ENCODE results near the gene FANCI.
A peak's percentile ranks its signal among the peaks of the same experiment; 100 is the strongest.

The FANCI gene

GRCh38 chr15:89243046-89243690 is 611 bp upstream of the FANCI start:
- no peaks in the 10 kb centered on the region for H3K27me3 ChIP-seq (ENCODE audit: control insufficient read depth in 3 of 3, insufficient read depth in 3 of 3, low read depth in 1 of 3, low read length in 3 of 3)
- DNase-seq (ENCODE audit: low spot score): no peak
- H3K4me1 ChIP-seq (ENCODE audit: control insufficient read depth in 2 of 2, insufficient read depth in 1 of 2, low read depth in 1 of 2, low read length in 2 of 2): peaks cover 5 to 7% of the 10 kb centered on the region in 2 donors
- H3K14ac ChIP-seq (ENCODE audit: low read length): no peak overlapping the region
- H2BK15ac ChIP-seq (ENCODE audit: low read length): no peak overlapping the region
- no peak overlapping the region for H4K8ac ChIP-seq (ENCODE audit: low read depth, low read length)
- no peak overlapping the region for H3K27ac ChIP-seq (replicated peaks; ENCODE audit: low read length)
- H3K4me2 ChIP-seq (ENCODE audit: insufficient read depth, low read length, poor library complexity, severe bottlenecking): peak overlapping the region; percentile 67
- no CpG with 5 or more reads among the region's 20 CpGs for WGBS, 2 donors (ENCODE audit: extremely low coverage in 2 of 2, insufficient read length in 2 of 2, insufficient replicate concordance in 1 of 2)
- peak overlapping the region; percentile 43 for H2BK12ac ChIP-seq (ENCODE audit: low read length)
- peak overlapping the region; percentile 77 for H2AK5ac ChIP-seq (ENCODE audit: low read depth, low read length)
- peak overlapping the region; percentile 74 to 84 for H3K4me3 ChIP-seq (ENCODE audit: low read length in 2 of 2)
- H3K23ac ChIP-seq (ENCODE audit: low read depth, low read length, poor library complexity): peak overlapping the region; percentile 27
- peaks cover 2 to 27% of the 10 kb centered on the region in 2 donors for H3K36me3 ChIP-seq (replicated peaks in 1 of 2; ENCODE audit: control insufficient read depth in 2 of 2, insufficient read depth in 2 of 2, low read length in 2 of 2)
- H3K4ac ChIP-seq (ENCODE audit: low read length): peak overlapping the region; percentile 8
- peaks cover 0 to 4% of the 10 kb centered on the region in 2 donors for H3K9me3 ChIP-seq (replicated peaks in 1 of 2; ENCODE audit: control insufficient read depth in 2 of 2, insufficient read depth in 1 of 2, low read depth in 1 of 2, low read length in 2 of 2)
- no peak overlapping the region for H4K91ac ChIP-seq (ENCODE audit: low read depth, low read length, poor library complexity)
- peak overlapping the region; percentile 88 for H2AFZ ChIP-seq (ENCODE audit: low read length)
- H3K18ac ChIP-seq (ENCODE audit: low read length): peak overlapping the region; percentile 95
- H3K9ac ChIP-seq (ENCODE audit: low read depth, low read length, poor library complexity): peak overlapping the region; percentile 2
- H2BK5ac ChIP-seq (ENCODE audit: low read length): peak overlapping the region; percentile 76
- H3K79me1 ChIP-seq (ENCODE audit: low read depth, low read length): no peaks in the 10 kb centered on the region
- H2BK120ac ChIP-seq (ENCODE audit: low read depth, low read length): peak overlapping the region; percentile 95

GRCh38 chr15:89244574-89244903 is 760 bp downstream of the FANCI start:
- H3K4me1 ChIP-seq (ENCODE audit: control insufficient read depth in 2 of 2, insufficient read depth in 1 of 2, low read depth in 1 of 2, low read length in 2 of 2): peaks cover 5 to 7% of the 10 kb centered on the region in 2 donors
- H3K14ac ChIP-seq (ENCODE audit: low read length): no peak overlapping the region
- no peaks in the 10 kb centered on the region for H3K27me3 ChIP-seq (ENCODE audit: control insufficient read depth in 3 of 3, insufficient read depth in 3 of 3, low read depth in 1 of 3, low read length in 3 of 3)
- WGBS, 2 donors (ENCODE audit: extremely low coverage in 2 of 2, insufficient read length in 2 of 2, insufficient replicate concordance in 1 of 2): no CpG with 5 or more reads among the region's 6 CpGs
- no peak for DNase-seq (ENCODE audit: low spot score)
- peak overlapping the region; percentile 70 for H3K4me2 ChIP-seq (ENCODE audit: insufficient read depth, low read length, poor library complexity, severe bottlenecking)
- H2BK5ac ChIP-seq (ENCODE audit: low read length): no peak overlapping the region
- no peak overlapping the region for H2BK12ac ChIP-seq (ENCODE audit: low read length)
- peak overlapping the region; percentile 64 for H3K9ac ChIP-seq (ENCODE audit: low read depth, low read length, poor library complexity)
- H4K91ac ChIP-seq (ENCODE audit: low read depth, low read length, poor library complexity): no peak overlapping the region
- H3K4ac ChIP-seq (ENCODE audit: low read length): no peak overlapping the region
- H3K36me3 ChIP-seq (replicated peaks in 1 of 2; ENCODE audit: control insufficient read depth in 2 of 2, insufficient read depth in 2 of 2, low read length in 2 of 2): peaks cover 7 to 41% of the 10 kb centered on the region in 2 donors
- H3K4me3 ChIP-seq (ENCODE audit: low read length in 2 of 2): peak overlapping the region; percentile 84 to 97
- H3K9me3 ChIP-seq (replicated peaks in 1 of 2; ENCODE audit: control insufficient read depth in 2 of 2, insufficient read depth in 1 of 2, low read depth in 1 of 2, low read length in 2 of 2): peaks cover 3 to 17% of the 10 kb centered on the region in 2 donors
- H2BK120ac ChIP-seq (ENCODE audit: low read depth, low read length): no peak overlapping the region
- H3K27ac ChIP-seq (replicated peaks; ENCODE audit: low read length): no peak overlapping the region
- H3K18ac ChIP-seq (ENCODE audit: low read length): no peak overlapping the region
- peaks cover 2% of the 10 kb centered on the region for H3K79me1 ChIP-seq (ENCODE audit: low read depth, low read length)
- H4K8ac ChIP-seq (ENCODE audit: low read depth, low read length): no peak overlapping the region
- peak overlapping the region; percentile 88 for H2AFZ ChIP-seq (ENCODE audit: low read length)
- H2AK5ac ChIP-seq (ENCODE audit: low read depth, low read length): no peak overlapping the region
- H3K23ac ChIP-seq (ENCODE audit: low read depth, low read length, poor library complexity): no peak overlapping the region
- no peak overlapping the region for H2BK15ac ChIP-seq (ENCODE audit: low read length)

- DNase-seq (ENCODE audit: low spot score): no peak
These were observed 3.7 kb downstream of the FANCI start for GRCh38 chr15:89247446-89247845.

GRCh38 chr15:89248584-89248983 is 4.8 kb downstream of the FANCI start:
- H2BK5ac ChIP-seq (ENCODE audit: low read length): no peak overlapping the region
- H3K18ac ChIP-seq (ENCODE audit: low read length): no peak overlapping the region
- no peak overlapping the region for H3K4me3 ChIP-seq (ENCODE audit: low read length in 2 of 2)
- no peak overlapping the region for H3K4ac ChIP-seq (ENCODE audit: low read length)
- no peak overlapping the region for H4K8ac ChIP-seq (ENCODE audit: low read depth, low read length)
- no peak overlapping the region for H3K27ac ChIP-seq (replicated peaks; ENCODE audit: low read length)
- peaks cover 2 to 5% of the 10 kb centered on the region in 2 donors for H3K4me1 ChIP-seq (ENCODE audit: control insufficient read depth in 2 of 2, insufficient read depth in 1 of 2, low read depth in 1 of 2, low read length in 2 of 2)
- no peak overlapping the region for H3K23ac ChIP-seq (ENCODE audit: low read depth, low read length, poor library complexity)
- H3K27me3 ChIP-seq (ENCODE audit: control insufficient read depth in 3 of 3, insufficient read depth in 3 of 3, low read depth in 1 of 3, low read length in 3 of 3): no peaks in the 10 kb centered on the region
- WGBS, 2 donors (ENCODE audit: extremely low coverage in 2 of 2, insufficient read length in 2 of 2, insufficient replicate concordance in 1 of 2): no CpG with 5 or more reads among the region's 2 CpGs
- no peak overlapping the region for H2BK12ac ChIP-seq (ENCODE audit: low read length)
- peaks cover 3 to 38% of the 10 kb centered on the region in 2 donors for H3K9me3 ChIP-seq (replicated peaks in 1 of 2; ENCODE audit: control insufficient read depth in 2 of 2, insufficient read depth in 1 of 2, low read depth in 1 of 2, low read length in 2 of 2)
- peaks cover 7 to 80% of the 10 kb centered on the region in 2 donors for H3K36me3 ChIP-seq (replicated peaks in 1 of 2; ENCODE audit: control insufficient read depth in 2 of 2, insufficient read depth in 2 of 2, low read length in 2 of 2)
- no peak overlapping the region for H2BK120ac ChIP-seq (ENCODE audit: low read depth, low read length)
- H2BK15ac ChIP-seq (ENCODE audit: low read length): no peak overlapping the region
- no peak overlapping the region for H2AK5ac ChIP-seq (ENCODE audit: low read depth, low read length)
- no peak overlapping the region for H4K91ac ChIP-seq (ENCODE audit: low read depth, low read length, poor library complexity)
- DNase-seq (ENCODE audit: low spot score): no peak
- H3K9ac ChIP-seq (ENCODE audit: low read depth, low read length, poor library complexity): no peak overlapping the region
- no peak overlapping the region for H2AFZ ChIP-seq (ENCODE audit: low read length)
- peaks cover 2% of the 10 kb centered on the region for H3K79me1 ChIP-seq (ENCODE audit: low read depth, low read length)
- H3K14ac ChIP-seq (ENCODE audit: low read length): no peak overlapping the region
- no peak overlapping the region for H3K4me2 ChIP-seq (ENCODE audit: insufficient read depth, low read length, poor library complexity, severe bottlenecking)

More at GRCh38 chr15:89247446-89247845, 3.7 kb downstream of the FANCI start:
- Histone ChIP-seq H4K91ac (ENCODE audit: low read depth, low read length, poor library complexity) (no peak overlapping the region), H3K79me1 (ENCODE audit: low read depth, low read length) (peaks cover 2% of the 10 kb centered on the region), H2BK12ac (ENCODE audit: low read length) (no peak overlapping the region), H3K23ac (ENCODE audit: low read depth, low read length, poor library complexity) (no peak overlapping the region), H3K4me2 (ENCODE audit: insufficient read depth, low read length, poor library complexity, severe bottlenecking) (no peak overlapping the region), H2BK5ac (ENCODE audit: low read length) (no peak overlapping the region), H3K18ac (ENCODE audit: low read length) (no peak overlapping the region), H4K8ac (ENCODE audit: low read depth, low read length) (no peak overlapping the region), H3K36me3 (replicated peaks in 1 of 2; ENCODE audit: control insufficient read depth in 2 of 2, insufficient read depth in 2 of 2, low read length in 2 of 2) (peaks cover 7 to 69% of the 10 kb centered on the region in 2 donors), H2BK15ac (ENCODE audit: low read length) (no peak overlapping the region), H2BK120ac (ENCODE audit: low read depth, low read length) (no peak overlapping the region), H3K4me1 (ENCODE audit: control insufficient read depth in 2 of 2, insufficient read depth in 1 of 2, low read depth in 1 of 2, low read length in 2 of 2) (peaks cover 5 to 7% of the 10 kb centered on the region in 2 donors), H3K4me3 (ENCODE audit: low read length in 2 of 2) (no peak overlapping the region), H2AK5ac (ENCODE audit: low read depth, low read length) (no peak overlapping the region), H3K27me3 (ENCODE audit: control insufficient read depth in 3 of 3, insufficient read depth in 3 of 3, low read depth in 1 of 3, low read length in 3 of 3) (no peaks in the 10 kb centered on the region), H3K4ac (ENCODE audit: low read length) (no peak overlapping the region), H3K14ac (ENCODE audit: low read length) (no peak overlapping the region), H3K9me3 (replicated peaks in 1 of 2; ENCODE audit: control insufficient read depth in 2 of 2, insufficient read depth in 1 of 2, low read depth in 1 of 2, low read length in 2 of 2) (peaks cover 3 to 38% of the 10 kb centered on the region in 2 donors), H3K27ac (replicated peaks; ENCODE audit: low read length) (no peak overlapping the region), H3K9ac (ENCODE audit: low read depth, low read length, poor library complexity) (no peak overlapping the region), H2AFZ (ENCODE audit: low read length) (no peak overlapping the region)
- WGBS, 2 donors (ENCODE audit: extremely low coverage in 2 of 2, insufficient read length in 2 of 2, insufficient replicate concordance in 1 of 2): no CpG with 5 or more reads among the region's 2 CpGs
